Activated gamma-delta T cell (primary cell): ENCODE results near the gene PABPC1L2A.
"Not testable (repeated sequence)": the region's sequence is repeated elsewhere in the genome, so short reads cannot be mapped to it uniquely, and the experiment has no call there.

Source experiments
- DNase-seq: peaks from one replicate; lab custom pipeline; 2025; lab: John Stamatoyannopoulos, UW
- total RNA-seq, 2 donors: gene quantifications; one replicate each; lab custom pipeline; 2026; lab: John Stamatoyannopoulos, UW

The PABPC1L2A gene
- total RNA-seq = 0 reads per million in 2 donors

DNA sequence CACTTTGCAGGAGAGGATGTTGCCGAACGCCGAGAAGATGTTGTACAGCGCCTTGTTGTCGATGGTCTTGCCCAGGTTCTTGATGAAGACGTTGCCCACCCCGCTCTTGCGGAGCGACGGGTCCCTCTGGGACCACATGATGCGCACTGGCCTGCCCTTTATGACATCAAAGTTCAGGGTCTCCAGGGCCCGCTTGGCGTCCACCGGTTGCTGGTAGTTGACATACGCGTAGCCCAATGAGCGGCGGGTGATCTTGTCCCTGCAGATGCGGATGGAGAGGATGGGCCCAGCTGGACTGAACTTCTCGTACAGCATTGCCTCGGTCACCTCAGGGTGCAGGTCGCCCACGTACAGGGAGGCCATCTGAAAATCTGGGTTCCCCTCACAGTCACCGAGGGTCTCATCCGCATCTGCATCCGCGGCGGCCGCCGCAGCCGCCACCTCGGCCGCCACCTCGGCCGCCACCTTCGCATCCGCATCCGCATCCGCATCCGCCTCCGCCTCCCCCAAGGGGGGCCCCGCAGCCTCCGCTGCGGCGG is at the start of gene PABPC1L2A:
TSS of gene PABPC1L2A (minus strand) at position 489 of the 539 bp plus-strand sequence. CDS start at position 363, 126 bp downstream.
- not testable (repeated sequence) for DNase-seq

DNA sequence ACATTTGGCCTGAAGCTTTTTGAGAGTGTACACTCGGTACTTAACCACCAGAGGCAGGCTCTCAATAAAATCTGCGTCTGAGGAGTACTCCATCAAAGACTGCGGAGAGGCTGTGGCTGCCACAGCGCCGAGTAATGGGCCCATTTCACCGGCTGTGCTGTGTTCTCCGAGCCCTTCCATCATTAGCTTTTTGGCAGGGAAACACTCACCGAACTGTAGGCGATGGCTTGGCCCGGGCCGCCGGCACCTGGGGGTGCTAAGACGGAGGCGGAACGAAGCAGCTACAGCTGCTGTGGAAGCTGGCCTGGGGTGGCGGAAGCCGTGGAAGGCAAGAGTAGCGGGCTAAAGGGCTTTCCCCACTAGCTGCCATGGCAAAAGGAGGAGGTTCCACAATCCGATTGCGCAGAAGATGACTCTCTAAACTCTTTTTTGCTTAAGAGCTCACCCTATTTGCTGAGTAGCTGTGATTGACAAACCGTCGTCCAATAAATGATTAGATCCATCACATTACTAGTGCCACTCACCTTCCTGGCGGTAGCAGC is 48.5 kb upstream of the PABPC1L2A start:
- DNase-seq = no peak

DNA sequence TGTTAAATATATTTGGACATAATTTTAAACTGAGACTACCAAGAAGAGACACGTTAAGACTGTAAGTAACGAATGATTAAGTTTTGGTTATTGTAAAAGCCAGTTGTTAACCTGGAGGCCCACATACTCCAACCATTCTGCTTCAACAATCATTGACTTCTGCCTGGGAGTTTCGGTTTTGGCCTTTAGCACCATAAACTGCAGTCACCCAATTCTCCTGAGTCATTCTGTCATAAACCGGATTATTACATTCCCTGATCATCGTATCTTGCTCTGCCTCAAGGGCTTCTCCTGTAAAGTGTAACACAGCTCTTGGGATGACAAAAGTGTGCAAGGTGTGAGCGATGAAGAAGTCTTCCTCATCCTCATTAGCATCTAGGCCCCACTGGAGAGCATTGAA is 46.9 kb upstream of the PABPC1L2A start:
- DNase-seq = no peak

DNA sequence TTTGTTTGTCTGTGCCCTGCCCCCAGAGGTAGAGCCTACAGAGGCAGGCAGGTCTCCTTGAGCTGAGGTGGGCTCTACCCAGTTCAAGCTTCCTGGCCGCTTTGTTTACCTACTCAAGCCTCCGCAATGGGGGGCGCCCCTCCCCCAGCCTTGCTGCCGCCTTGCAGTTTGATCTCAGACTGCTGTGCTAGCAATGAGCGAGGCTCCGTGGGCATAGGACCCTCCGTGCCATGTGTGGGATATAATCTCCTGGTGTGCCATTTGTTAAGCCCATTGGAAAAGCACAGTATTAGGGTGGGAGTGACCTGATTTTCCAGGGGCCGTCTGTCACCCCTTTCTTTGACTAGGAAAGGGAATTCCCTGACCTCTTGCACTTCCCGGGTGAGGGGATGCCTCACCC is 20.2 kb upstream of the PABPC1L2A start:
- DNase-seq = not testable (repeated sequence)

DNA sequence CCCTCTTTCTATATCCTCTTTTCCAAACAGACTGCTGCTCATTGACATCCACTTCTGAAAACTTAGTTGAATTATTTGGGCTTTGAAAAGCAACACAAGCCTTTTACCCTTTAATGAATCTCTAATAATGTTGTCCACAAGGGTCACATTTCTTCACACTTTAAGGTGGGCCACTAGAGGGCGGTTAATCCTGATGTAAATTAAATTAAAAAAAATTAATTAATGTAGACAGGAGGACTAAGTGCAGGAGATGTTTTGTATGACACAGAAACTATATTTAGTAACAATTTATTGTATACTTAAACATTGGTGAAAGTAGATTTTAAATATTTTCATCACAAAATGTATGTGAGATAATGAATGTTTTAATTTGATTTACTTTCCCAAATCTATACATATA is 7.5 kb upstream of the PABPC1L2A start:
- DNase-seq = not testable (repeated sequence)

DNA sequence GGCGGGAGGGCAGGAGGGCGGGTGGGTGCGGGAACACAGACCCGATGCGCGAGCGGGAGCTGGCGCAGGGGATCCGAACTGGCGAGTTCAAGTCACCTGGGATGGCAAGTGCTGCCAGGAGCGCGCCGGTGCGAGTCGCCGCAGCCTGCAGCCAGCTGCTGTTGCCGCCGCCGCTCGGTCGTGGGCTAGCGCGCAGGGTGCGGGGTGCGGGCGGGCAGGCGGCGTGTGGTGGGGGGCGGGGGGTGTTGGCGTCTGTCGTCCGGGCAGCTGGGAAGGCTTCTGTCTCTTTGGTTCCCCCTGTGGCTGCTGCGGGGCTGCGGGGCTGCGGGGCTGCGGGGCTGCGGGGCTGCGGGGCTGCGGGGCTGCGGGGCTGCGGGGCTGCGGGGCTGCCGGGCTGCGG is 572 bp upstream of the PABPC1L2A start:
- DNase-seq = not testable (repeated sequence)

DNA sequence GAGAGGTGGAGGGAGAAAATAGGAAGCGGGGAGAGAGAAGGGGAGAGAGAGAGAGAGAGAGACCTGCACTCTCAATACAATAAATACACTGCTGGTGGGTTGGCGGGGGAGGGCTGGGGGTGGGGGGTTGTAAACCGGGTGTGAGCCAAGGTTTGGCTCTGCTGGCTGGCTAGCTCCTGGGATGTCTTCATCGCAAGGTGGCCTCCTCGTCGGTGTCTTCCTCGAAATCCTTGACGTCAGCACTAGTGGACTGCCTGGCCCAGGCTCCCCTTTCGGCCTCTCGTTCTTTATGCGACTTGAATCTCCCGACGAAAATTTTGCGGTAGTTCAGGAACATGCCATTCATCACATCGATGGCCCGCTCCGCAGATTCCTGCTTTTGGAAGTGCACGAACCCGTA is 715 bp downstream of the PABPC1L2A start:
- not testable (repeated sequence) for DNase-seq

DNA sequence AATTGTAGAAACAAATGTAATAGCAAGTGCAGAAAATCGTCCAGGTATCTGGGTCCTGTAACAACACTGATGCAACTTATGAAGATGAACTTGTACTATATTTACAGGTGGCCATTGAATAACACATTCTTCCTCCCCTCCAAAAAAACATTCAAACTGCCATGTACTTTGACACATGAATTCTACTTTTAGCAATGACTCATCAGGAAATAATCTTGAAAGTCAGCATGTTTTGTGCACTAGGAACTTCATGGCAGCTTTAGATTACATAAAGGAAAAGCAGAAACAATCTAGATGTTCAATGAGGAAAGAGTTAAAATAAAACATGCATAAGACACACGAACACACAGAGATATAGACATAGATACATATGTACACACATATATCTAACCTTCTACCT is 2.5 kb downstream of the PABPC1L2A start:
- DNase-seq = no peak

DNA sequence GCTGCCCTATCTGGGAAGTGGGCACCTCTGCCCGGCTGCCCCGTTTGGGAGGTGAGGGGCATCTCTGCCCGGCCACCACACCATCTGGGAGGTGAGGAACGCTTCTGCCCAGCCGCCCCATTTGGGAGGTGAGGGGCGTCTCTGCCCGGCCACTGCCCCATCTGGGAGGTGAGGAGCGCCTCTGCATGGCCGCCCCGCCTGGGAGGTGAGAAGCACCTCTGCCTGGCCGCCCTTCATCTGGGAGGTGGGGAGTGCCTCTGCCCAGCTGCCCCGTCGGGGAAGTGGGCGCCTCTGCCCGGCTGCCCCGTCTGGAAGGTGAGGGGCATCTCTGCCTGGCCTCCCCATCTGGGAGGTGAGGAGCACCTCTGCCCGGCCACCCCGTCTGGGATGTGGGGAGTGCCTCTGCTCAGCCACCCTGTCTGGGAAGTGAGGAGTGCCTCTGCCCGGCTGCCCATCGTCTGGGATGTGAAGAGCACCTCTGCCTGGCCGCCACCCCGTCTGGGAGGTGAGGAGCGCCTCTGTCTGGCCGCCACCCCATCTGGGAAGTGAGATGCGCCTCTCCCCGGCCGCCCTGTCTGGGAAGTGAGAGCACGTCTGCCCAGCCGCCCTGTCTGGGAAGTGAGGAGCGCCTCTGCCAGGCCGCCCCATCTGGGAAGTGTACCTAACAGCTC is 9.8 kb downstream of the PABPC1L2A start:
- DNase-seq = no peak

DNA sequence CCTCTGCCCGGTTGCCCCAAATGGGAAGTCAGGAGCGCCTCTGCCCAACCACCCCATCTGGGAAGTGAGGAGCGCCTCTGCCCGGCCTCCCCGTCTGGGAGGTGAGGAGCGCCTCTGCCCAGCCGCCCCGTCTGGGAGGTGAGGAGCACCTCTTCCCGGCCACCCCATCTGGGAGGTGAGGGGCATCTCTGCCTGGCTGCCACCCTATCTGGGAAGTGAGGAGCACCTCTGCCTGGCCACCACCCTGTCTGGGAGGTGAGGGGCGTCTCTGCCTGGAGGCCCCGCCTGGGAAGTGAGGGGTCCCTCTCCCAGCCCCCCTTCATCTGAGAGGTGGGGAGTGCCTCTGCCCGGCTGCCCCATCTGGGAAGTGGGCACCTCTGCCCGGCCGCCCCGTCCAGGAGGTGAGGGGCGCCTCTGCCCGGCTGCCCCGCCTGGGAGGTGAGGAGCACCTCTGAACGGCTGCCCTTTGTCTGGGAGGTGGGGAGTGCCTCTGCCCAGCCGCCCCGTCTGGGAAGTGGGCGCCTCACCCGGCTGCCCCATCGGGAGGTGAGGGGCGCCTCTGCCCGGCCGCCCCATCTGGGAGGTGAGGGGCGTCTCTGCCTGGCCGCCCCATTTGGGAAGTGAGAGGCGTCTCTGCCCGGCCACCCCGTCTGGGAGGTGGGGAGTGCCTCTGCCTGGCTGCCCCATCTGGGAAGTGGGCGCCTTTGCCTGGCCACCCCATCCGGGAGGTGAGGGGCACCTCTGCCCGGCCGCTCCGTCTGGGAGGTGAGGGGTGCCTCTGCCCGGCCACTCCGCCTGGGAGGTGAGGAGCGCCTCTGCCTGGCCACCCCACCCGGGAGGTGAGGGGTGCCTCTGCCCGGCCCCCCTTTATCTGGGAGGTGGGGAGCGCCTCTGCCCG is 10.6 kb downstream of the PABPC1L2A start:
- no peak for DNase-seq

DNA sequence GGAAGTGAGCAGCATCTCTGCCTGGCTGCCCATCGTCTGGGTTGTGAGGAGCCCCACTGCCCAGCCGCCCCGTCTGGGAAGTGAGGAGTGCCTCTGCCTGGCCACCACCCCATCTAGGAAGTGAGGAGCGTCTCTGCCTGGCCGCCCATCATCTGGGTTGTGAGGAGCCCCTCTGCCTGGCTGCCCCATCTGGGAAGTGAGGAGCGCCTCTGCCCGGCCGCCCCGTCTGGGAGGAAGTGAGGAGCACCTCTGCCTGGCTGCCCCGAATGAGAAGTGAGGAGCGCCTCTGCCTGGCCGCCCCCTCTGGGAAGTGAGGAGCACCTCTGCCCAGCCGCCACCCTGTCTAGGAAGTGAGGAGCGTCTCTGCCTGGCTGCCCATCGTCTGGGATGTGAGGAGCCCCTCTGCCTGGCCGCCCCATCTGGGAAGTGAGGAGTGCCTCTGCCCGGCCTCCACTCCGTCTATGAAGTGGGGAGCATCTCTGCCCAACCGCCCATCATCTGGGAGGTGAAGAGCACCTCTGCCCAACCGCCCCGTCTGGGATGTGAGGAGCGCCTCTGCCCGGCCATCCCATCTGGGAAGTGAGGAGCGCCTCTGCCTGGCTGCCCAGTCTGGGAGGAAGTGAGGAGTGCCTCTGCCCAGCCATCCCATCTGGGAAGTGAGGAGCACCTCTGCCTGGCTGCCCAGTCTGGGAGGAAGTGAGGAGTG is 11.4 kb downstream of the PABPC1L2A start:
- DNase-seq = not testable (repeated sequence)

DNA sequence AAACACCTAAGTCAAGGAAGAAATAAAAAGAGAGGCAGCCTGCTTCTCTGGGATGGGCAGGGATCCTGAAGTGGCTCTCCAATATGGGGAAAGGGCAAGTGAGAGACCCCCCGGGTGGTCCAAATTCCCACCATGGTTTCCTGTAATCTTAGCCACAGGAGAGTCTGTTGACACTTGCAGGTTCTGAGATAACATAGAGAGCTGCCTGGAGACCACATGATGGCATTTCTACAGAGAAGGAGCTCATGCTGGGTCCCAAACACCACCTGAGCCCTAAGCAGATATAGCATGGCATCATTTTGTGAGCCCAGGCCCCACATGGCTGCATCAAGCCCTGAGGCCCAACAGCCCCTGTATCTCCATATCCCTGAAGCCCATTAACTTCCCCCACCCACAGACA is 50.4 kb downstream of the PABPC1L2A start:
- DNase-seq = no peak
